Natural killer cell (primary cell): Measurements from ENCODE around the gene CDK14. TPM values are rescaled to one million over a fixed set of nuclear protein-coding genes. Genes with fewer than 3 reads are reported as not detected.

Source experiments
- ATAC-seq, 3 donors: fragments of 150-1000 bp in 2 of 3; fragments of 200-7000 bp in 1 of 3; cut with Tn5 transposase; 1 replicate in 1 of 3; 2 replicates in 2 of 3; pipeline ENCODE4 v1.10.0; 2021; ENCODE audit warnings: mild to moderate bottlenecking in 2 of 3, moderate library complexity in 2 of 3
- DNase-seq, 2 donors: peaks; one replicate each; pipeline versions ENCODE4 v3.0.0 to v3.0.0-alpha.2; 2013 to 2021; ENCODE audit warnings: mixed read lengths in 1 of 2
- H3K27ac ChIP-seq: one replicate; pipeline ENCODE4 v1.5.1; 2013; ENCODE audit warnings: mild to moderate bottlenecking, low read length
- H3K27me3 ChIP-seq: one replicate; pipeline ENCODE4 v1.6.1; 2013; ENCODE audit warnings: low read length; ENCODE audit not compliant: control insufficient read depth, insufficient read depth
- H3K36me3 ChIP-seq: one replicate; pipeline ENCODE4 v1.6.1; 2013; ENCODE audit warnings: low read length; ENCODE audit not compliant: control insufficient read depth, insufficient read depth
- H3K4me1 ChIP-seq: one replicate; pipeline ENCODE4 v1.6.1; 2013; ENCODE audit warnings: low read length; ENCODE audit not compliant: control insufficient read depth, insufficient read depth
- H3K4me3 ChIP-seq: one replicate; pipeline ENCODE4 v1.5.1; 2013; ENCODE audit warnings: low read length
- H3K9me3 ChIP-seq: one replicate; pipeline ENCODE4 v1.6.1; 2013; ENCODE audit warnings: low read length; ENCODE audit not compliant: control insufficient read depth, insufficient read depth
- H3K27ac Mint-ChIP-seq, 2 donors: one replicate each; pipeline ENCODE4 v1.8.0; 2022; ENCODE audit warnings: mild to moderate bottlenecking in 2 of 2, mixed read lengths in 2 of 2, moderate library complexity in 1 of 2
- H3K27me3 Mint-ChIP-seq, 2 donors: one replicate each; pipeline ENCODE4 v1.8.0; 2022; ENCODE audit warnings: low read depth in 2 of 2, mixed read lengths in 2 of 2
- H3K36me3 Mint-ChIP-seq: one replicate; pipeline ENCODE4 v1.8.0; 2022; ENCODE audit warnings: mixed read lengths
- H3K4me1 Mint-ChIP-seq, 2 donors: one replicate each; pipeline ENCODE4 v1.8.0; 2022; ENCODE audit warnings: mixed read lengths in 2 of 2
- H3K4me3 Mint-ChIP-seq: one replicate; pipeline ENCODE4 v1.8.0; 2022; ENCODE audit warnings: mild to moderate bottlenecking, moderate library complexity, mixed read lengths
- H3K9me3 Mint-ChIP-seq, 2 donors: one replicate each; pipeline ENCODE4 v1.8.0; 2022; ENCODE audit warnings: mixed read lengths in 2 of 2
- WGBS: methylation state at CpG from one replicate; pipeline ENCODE4 v1.1.7; 2013; ENCODE audit warnings: missing lambda C conversion rate; ENCODE audit not compliant: insufficient coverage; 5-methylcytosine and 5-hydroxymethylcytosine counted together
- intact Hi-C: fragments of 100-400 bp; cut with micrococcal nuclease; formaldehyde crosslinking; loops from one replicate; pipeline ENCODE4 v1.14.2; 2022
- total RNA-seq, 4 donors: library from RNA; stranded (reverse); fragments of 120-200 nt in 1 of 4; gene quantifications; one replicate each; pipeline versions ENCODE4 v1.2.3 to v1.2.4, GENCODE V29; 2013 to 2022
- TF ChIP-seq, protein P1 (sequence below): fragments of 200-600 bp; IDR thresholded peaks from one replicate; pipeline ENCODE4 v1.8.0; 2022; ENCODE audit warnings: antibody characterized with exemption

CDK14 gene
- total RNA-seq, 3 donors from 2014 or later (not counting 1 experiment from before 2014, with no cell fraction given): 1.2 to 12.5 (median 1.9) TPM

DNA sequence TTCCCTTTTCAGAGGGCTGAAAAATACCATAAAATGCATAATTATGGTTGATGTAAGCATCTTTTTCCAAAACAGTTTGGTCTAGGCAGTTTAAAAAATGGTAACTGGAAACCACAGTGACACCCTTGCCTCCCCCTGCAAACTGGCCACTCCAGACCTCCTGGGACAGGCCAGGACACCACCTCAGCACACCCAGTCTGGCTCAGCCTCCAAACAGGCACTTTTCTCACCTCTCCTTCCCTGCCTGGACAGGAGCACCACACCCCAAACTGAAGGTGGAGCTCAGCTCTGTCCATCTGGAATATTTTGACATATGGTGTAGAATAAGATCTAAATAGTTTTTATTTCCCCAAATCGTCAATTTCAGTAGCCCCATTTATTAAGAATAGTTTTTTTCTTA is 78.5 kb downstream of the CDK14 start:
- Histone ChIP-seq H3K27ac (no peak overlapping the region), H3K9me3 (no peaks in the 10 kb centered on the region), H3K4me1 (no peaks in the 10 kb centered on the region), H3K36me3 (no peaks in the 10 kb centered on the region), H3K27me3 (no peaks in the 10 kb centered on the region), H3K4me3 (no peak overlapping the region)
- H3K9me3 Mint-ChIP-seq: peaks cover 0 to 3% of the 10 kb centered on the region in 2 donors
- TF ChIP-seq, protein P1, sequence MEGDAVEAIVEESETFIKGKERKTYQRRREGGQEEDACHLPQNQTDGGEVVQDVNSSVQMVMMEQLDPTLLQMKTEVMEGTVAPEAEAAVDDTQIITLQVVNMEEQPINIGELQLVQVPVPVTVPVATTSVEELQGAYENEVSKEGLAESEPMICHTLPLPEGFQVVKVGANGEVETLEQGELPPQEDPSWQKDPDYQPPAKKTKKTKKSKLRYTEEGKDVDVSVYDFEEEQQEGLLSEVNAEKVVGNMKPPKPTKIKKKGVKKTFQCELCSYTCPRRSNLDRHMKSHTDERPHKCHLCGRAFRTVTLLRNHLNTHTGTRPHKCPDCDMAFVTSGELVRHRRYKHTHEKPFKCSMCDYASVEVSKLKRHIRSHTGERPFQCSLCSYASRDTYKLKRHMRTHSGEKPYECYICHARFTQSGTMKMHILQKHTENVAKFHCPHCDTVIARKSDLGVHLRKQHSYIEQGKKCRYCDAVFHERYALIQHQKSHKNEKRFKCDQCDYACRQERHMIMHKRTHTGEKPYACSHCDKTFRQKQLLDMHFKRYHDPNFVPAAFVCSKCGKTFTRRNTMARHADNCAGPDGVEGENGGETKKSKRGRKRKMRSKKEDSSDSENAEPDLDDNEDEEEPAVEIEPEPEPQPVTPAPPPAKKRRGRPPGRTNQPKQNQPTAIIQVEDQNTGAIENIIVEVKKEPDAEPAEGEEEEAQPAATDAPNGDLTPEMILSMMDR: no peak
- no peaks in the 10 kb centered on the region for H3K27me3 Mint-ChIP-seq
- H3K4me3 Mint-ChIP-seq: no peak overlapping the region
- ATAC-seq (no peak), DNase-seq (no peak)
- H3K4me1 Mint-ChIP-seq: no peaks in the 10 kb centered on the region
- H3K36me3 Mint-ChIP-seq: no peaks in the 10 kb centered on the region
- intact Hi-C loops: no loop called here
- H3K27ac Mint-ChIP-seq: no peak overlapping the region
- no CpG with 5 or more reads among the region's 1 CpG for WGBS

DNA sequence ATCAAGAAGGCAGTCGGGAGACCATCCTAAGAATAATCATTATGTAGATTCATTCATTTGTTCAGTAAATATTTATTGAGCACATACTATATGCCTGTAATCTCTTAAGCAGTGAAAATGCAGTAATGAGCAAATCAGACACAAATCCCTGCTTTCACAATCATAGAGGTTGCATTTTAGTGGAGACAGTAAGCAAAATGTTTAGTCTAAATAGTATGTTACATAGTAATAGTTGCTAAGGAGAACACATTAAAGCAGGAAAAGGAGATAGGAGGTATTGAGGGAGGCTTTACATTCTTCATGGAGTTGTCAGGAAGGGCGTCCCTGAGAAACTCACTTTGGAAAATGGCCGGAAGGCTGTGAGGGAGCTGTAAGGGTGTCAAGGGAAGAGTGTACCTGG is 79.9 kb downstream of the CDK14 start:
- Mint-ChIP-seq H3K9me3 (peaks cover 0 to 3% of the 10 kb centered on the region in 2 donors), H3K36me3 (no peaks in the 10 kb centered on the region), H3K4me1 (no peaks in the 10 kb centered on the region), H3K27me3 (no peaks in the 10 kb centered on the region), H3K4me3 (no peak overlapping the region), H3K27ac (no peak overlapping the region)
- 82% methylated on average over 2 of the region's 3 CpGs for WGBS
- TF ChIP-seq, protein P1: no peak
- ATAC-seq: no peak
- Histone ChIP-seq H3K4me1 (no peaks in the 10 kb centered on the region), H3K27ac (no peak overlapping the region), H3K9me3 (no peaks in the 10 kb centered on the region), H3K4me3 (no peak overlapping the region), H3K27me3 (no peaks in the 10 kb centered on the region), H3K36me3 (no peaks in the 10 kb centered on the region)
- DNase-seq: no peak
- intact Hi-C loops: no loop called here

DNA sequence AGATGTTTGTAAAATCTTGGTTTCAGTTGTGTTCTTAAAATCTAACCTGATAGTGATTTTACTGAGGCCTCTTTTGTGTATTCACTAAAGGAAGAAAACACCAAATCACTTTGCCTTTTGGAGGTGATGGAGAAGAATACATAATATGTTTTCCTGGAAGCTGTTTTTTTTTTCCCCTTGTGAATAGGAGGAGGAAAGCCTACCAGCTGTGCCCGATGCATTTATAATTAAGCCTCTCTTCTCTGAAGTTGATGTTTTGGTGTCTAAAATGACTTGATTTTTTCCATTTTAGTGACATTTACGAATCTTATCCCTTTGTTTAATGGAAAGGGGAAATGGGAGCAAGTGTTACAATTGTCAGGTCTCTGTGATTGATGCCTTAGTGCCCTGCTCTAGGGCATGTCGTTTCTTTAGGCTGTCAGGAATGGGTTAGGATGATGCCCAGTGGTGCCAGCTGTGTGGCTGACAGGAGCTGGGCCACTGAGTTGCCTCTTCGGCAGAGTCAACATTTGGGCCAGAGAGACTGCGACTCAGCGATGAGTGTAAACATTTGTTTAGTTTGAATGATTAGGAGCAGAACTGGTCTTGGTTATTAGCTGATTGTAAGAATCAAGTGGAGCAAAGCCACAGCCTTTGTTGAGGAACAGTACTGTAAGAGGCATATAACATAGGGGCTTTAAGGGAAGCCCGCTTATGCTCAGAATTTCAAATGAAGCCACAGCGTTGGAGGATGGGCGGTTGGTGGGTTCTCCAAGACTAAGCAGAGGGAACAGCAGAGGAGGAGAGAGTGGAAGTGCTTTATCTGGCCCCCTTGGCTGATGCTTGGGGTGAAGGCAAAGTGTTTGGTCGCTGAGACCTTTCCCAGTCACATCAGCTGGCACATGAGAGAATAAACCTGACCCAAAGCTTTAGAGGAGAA is 81.6 kb downstream of the CDK14 start:
- intact Hi-C loops: no loop called here

More for the DNA sequence above, 81.6 kb downstream of the CDK14 start:
- WGBS: 74% methylated on average over 10 of the region's 10 CpGs
- Mint-ChIP-seq H3K27ac (no peak overlapping the region), H3K9me3 (peaks cover 0 to 3% of the 10 kb centered on the region in 2 donors), H3K36me3 (no peaks in the 10 kb centered on the region), H3K27me3 (no peaks in the 10 kb centered on the region), H3K4me1 (no peaks in the 10 kb centered on the region), H3K4me3 (no peak overlapping the region)
- ATAC-seq (no peak), DNase-seq (no peak)
- Histone ChIP-seq H3K4me3 (no peak overlapping the region), H3K4me1 (no peaks in the 10 kb centered on the region), H3K27ac (no peak overlapping the region), H3K36me3 (no peaks in the 10 kb centered on the region), H3K27me3 (no peaks in the 10 kb centered on the region), H3K9me3 (no peaks in the 10 kb centered on the region)
- TF ChIP-seq, protein P1: no peak
